Measurements from ENCODE around the gene EPO.

DNA sequence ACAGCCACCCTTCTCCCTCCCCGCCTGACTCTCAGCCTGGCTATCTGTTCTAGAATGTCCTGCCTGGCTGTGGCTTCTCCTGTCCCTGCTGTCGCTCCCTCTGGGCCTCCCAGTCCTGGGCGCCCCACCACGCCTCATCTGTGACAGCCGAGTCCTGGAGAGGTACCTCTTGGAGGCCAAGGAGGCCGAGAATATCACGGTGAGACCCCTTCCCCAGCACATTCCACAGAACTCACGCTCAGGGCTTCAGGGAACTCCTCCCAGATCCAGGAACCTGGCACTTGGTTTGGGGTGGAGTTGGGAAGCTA, 1.2 kb downstream of the EPO start:
- no peak for TF ChIP-seq POLR2A (IDR thresholded peaks at IDR 0.05)
- TF ChIP-seq, protein P1, sequence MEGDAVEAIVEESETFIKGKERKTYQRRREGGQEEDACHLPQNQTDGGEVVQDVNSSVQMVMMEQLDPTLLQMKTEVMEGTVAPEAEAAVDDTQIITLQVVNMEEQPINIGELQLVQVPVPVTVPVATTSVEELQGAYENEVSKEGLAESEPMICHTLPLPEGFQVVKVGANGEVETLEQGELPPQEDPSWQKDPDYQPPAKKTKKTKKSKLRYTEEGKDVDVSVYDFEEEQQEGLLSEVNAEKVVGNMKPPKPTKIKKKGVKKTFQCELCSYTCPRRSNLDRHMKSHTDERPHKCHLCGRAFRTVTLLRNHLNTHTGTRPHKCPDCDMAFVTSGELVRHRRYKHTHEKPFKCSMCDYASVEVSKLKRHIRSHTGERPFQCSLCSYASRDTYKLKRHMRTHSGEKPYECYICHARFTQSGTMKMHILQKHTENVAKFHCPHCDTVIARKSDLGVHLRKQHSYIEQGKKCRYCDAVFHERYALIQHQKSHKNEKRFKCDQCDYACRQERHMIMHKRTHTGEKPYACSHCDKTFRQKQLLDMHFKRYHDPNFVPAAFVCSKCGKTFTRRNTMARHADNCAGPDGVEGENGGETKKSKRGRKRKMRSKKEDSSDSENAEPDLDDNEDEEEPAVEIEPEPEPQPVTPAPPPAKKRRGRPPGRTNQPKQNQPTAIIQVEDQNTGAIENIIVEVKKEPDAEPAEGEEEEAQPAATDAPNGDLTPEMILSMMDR (IDR thresholded peaks at IDR 0.05): no peak

Data from body of pancreas (tissue), 4 donors.